Erythroblast (primary cell): ENCODE measurements around the gene IGFLR1.

ENCODE experiments used
- GATA1 ChIP-seq: IDR thresholded peaks from 2 replicates; pipeline ENCODE4 v1.6.1; 2011; ENCODE audit warnings: low read depth, mild to moderate bottlenecking, control low read depth, low read length, moderate library complexity
- POLR2A ChIP-seq: IDR thresholded peaks from 2 replicates; pipeline ENCODE4 v1.6.1; 2011; ENCODE audit warnings: mild to moderate bottlenecking, low read length

DNA sequence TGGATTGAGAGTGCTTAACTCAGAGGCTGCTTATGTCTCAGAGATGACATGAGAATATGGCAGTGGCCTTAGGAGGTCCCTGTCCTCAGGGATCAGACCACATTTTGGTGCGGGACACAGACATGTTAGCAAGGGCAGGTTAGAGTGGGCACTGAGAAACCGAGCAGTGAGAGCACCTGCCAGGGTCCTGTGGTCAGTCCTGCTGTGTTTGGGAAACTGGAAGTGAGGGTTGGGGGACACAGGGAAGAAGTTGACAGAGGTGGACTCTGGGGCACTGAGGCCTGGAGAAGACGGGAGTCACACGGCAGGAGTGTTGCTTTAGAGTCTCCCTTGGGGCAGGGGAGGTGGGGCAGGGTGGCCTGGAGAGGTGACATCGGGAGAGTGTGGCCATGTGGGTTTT is 7.4 kb downstream of the IGFLR1 start:
- TF ChIP-seq POLR2A: no peak
- TF ChIP-seq GATA1: no peak
